A673 (cell line): ENCODE results near the gene TSHZ2. TPM values are rescaled to one million over a fixed set of nuclear protein-coding genes. Genes with fewer than 3 reads are reported as not detected.

Source experiments
- BruUV-seq: library from RNA; stranded (reverse); fragments of 400-500 nt; replicated peaks from 2 replicates; lab custom pipeline; 2021; lab: Mats Ljungman, UMichigan
- CTCF ChIA-PET: fragments of 300-600 bp; sonication (Branson Sonifier 250); formaldehyde crosslinking; loops from one replicate; lab custom pipeline; 2022; ENCODE audit warnings: antibody characterized with exemption; lab: Charles Lee
- POLR2A ChIA-PET: fragments of 300-600 bp; sonication (Branson Sonifier 250); formaldehyde crosslinking; loops from one replicate; lab custom pipeline; 2022; ENCODE audit warnings: antibody characterized with exemption; ENCODE audit not compliant: low non-redundant PET; lab: Charles Lee
- DNase-seq: peaks from one replicate; pipeline ENCODE4 v3.0.0-alpha.2; 2015; ENCODE audit warnings: low spot score
- H3K27ac ChIP-seq: fragments of 200-600 bp; sonication (generic); 2 replicates; pipeline ENCODE4 v1.5.1; 2016; ENCODE audit warnings: mixed run types, low read depth, mild to moderate bottlenecking, mixed read lengths, antibody characterized with exemption, low read length; ENCODE audit not compliant: poor library complexity, severe bottlenecking
- H3K27me3 ChIP-seq: fragments of 200-600 bp; sonication (generic); replicated peaks from 2 replicates; pipeline ENCODE4 v1.6.1; 2017; ENCODE audit warnings: mixed run types, low read depth, mild to moderate bottlenecking, mixed read lengths, antibody characterized with exemption, low read length; ENCODE audit not compliant: insufficient read depth, poor library complexity
- H3K36me3 ChIP-seq: fragments of 200-600 bp; sonication (generic); 2 replicates; pipeline ENCODE4 v1.6.1; 2016; ENCODE audit warnings: mixed run types, mild to moderate bottlenecking, mixed read lengths, antibody characterized with exemption, low read length; ENCODE audit not compliant: insufficient read depth, poor library complexity, severe bottlenecking
- H3K4me1 ChIP-seq: fragments of 200-600 bp; sonication (generic); 2 replicates; pipeline ENCODE4 v1.6.1; 2017; ENCODE audit warnings: mixed run types, mild to moderate bottlenecking, mixed read lengths, antibody characterized with exemption, low read length; ENCODE audit not compliant: insufficient read depth, poor library complexity, severe bottlenecking
- H3K4me3 ChIP-seq: fragments of 200-600 bp; sonication (generic); 2 replicates; pipeline ENCODE4 v1.5.1; 2016; ENCODE audit warnings: low read depth, mixed run types, mild to moderate bottlenecking, mixed read lengths, low read length; ENCODE audit not compliant: poor library complexity, severe bottlenecking
- H3K9me3 ChIP-seq: fragments of 200-600 bp; sonication (generic); 2 replicates; pipeline ENCODE4 v1.6.1; 2016; ENCODE audit warnings: mixed run types, low read depth, mild to moderate bottlenecking, mixed read lengths, antibody characterized with exemption, low read length; ENCODE audit not compliant: poor library complexity, severe bottlenecking
- EZH2 ChIP-seq: fragments of 200-600 bp; sonication (generic); IDR thresholded peaks from 2 replicates; pipeline ENCODE4 v1.6.1; 2017; ENCODE audit warnings: borderline replicate concordance, low read depth, mild to moderate bottlenecking, mixed read lengths, antibody characterized with exemption, low read length; ENCODE audit not compliant: poor library complexity, severe bottlenecking
- intact Hi-C: fragments of 100-400 bp; cut with micrococcal nuclease; formaldehyde crosslinking; loops from one replicate; pipeline ENCODE4 v1.10.0; 2022; ENCODE audit not compliant: unreplicated experiment
- total RNA-seq: library from RNA; stranded (reverse); gene quantifications from 2 replicates; pipeline ENCODE4 v1.2.3, GENCODE V29; 2021
- TF ChIP-seq, protein P1 (sequence below): fragments of 300-800, 200-600 bp; sonication (generic); conservative IDR thresholded peaks from 2 replicates; pipeline ENCODE4 v1.5.1; 2017; ENCODE audit warnings: low read depth, mild to moderate bottlenecking, antibody characterized with exemption, low read length, moderate library complexity, mixed read lengths

The TSHZ2 gene
- total RNA-seq, 1 experiment from 2014 or later: 4.1 TPM

DNA sequence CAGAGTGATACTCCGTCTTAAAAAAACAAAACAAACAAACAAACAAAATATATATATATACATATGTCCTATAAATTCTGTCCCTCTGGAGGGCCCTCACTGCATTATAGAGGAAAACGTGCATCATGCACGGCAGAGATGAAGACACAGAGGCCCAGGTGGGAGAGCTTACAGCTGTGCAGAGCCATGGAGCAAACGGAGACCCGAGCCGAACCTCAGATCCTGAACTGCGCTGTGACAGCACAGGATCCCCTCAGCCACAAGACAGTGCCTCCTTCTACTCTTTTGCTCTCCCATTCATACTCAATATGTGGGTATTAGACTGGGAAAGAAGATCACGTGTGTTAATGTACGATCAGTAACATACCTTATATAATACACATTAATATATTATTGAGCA, 539.9 kb downstream of the TSHZ2 start:
- TF ChIP-seq, protein P1, sequence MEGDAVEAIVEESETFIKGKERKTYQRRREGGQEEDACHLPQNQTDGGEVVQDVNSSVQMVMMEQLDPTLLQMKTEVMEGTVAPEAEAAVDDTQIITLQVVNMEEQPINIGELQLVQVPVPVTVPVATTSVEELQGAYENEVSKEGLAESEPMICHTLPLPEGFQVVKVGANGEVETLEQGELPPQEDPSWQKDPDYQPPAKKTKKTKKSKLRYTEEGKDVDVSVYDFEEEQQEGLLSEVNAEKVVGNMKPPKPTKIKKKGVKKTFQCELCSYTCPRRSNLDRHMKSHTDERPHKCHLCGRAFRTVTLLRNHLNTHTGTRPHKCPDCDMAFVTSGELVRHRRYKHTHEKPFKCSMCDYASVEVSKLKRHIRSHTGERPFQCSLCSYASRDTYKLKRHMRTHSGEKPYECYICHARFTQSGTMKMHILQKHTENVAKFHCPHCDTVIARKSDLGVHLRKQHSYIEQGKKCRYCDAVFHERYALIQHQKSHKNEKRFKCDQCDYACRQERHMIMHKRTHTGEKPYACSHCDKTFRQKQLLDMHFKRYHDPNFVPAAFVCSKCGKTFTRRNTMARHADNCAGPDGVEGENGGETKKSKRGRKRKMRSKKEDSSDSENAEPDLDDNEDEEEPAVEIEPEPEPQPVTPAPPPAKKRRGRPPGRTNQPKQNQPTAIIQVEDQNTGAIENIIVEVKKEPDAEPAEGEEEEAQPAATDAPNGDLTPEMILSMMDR: no peak
- no peak for TF ChIP-seq EZH2
- no peak for DNase-seq
- no TSS peak for BruUV-seq
- no peaks in the 10 kb centered on the region for H3K27me3 ChIP-seq
- H3K36me3 ChIP-seq: no peaks in the 10 kb centered on the region
- POLR2A ChIA-PET: no interaction called here
- no peaks in the 10 kb centered on the region for H3K9me3 ChIP-seq
- peaks cover 8% of the 10 kb centered on the region for H3K4me1 ChIP-seq
- H3K27ac ChIP-seq: no peak overlapping the region
- no peak overlapping the region for H3K4me3 ChIP-seq
- CTCF ChIA-PET: no interaction called here
- intact Hi-C loops: no loop called here

DNA sequence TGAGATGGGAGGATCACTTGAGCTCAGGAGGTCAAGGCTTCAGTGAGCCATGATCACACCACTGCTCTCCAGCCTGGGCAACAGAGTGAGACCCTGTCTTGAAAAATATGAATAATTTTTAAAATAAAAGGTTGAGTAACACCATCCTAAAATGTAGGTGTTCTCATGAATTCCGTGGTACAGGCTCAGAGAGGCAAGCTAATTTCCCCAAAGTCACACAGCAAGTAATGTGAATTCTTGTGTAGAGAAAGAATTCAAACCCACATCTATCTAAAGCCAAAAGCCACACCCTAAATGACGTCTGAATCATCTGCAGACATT, 541.0 kb downstream of the TSHZ2 start:
- ChIA-PET CTCF (no interaction called here), POLR2A (no interaction called here)
- H3K36me3 ChIP-seq: no peaks in the 10 kb centered on the region
- intact Hi-C loops: no loop called here
- H3K4me1 ChIP-seq: peaks cover 11% of the 10 kb centered on the region
- TF ChIP-seq, protein P1: no peak
- no peak for TF ChIP-seq EZH2
- H3K4me3 ChIP-seq: no peak overlapping the region
- H3K9me3 ChIP-seq: no peaks in the 10 kb centered on the region
- no TSS peak for BruUV-seq
- no peaks in the 10 kb centered on the region for H3K27me3 ChIP-seq
- no peak for DNase-seq
- H3K27ac ChIP-seq: no peak overlapping the region

DNA sequence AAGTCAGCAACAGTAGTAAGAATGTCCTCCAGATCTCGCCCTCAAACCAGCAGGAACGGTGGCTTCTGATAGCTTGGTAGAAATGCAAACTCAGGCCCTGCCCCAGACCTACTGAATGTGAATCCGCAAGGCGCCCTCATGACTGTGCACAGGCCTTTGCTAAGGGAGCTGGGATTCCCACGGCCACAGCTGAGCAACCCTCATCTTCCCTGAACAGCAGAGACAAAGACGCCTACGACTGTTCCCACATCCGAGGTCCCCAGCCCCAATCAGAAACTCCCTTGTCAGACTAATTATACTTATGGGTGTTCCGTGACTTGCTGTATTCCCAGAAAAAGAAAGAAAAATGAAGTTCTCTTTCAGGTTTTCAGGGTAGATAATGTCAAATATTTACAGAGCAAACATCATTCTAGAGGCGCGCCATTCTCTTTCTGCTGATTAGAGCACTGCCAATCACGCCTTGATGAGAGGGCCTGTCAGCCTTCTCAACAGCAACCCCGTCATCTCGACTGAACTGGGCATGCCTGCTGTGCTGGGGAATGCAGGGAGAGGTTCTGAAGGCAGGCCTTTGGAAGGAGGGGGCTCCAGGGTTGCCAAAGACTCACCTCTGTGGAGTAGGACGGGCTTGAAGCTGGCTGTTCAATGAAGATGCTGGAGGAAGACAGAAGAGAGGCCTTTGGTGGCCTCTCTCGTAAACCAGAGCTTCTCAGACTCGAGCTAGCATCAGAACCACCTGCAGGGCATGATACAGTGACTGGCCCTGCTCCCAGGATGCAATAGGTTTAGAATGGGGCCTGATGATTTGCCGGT, 541.5 kb downstream of the TSHZ2 start:
- TF ChIP-seq, protein P1: no peak
- TF ChIP-seq EZH2: no peak
- POLR2A ChIA-PET: no interaction called here
- Histone ChIP-seq H3K36me3 (no peaks in the 10 kb centered on the region), H3K9me3 (no peaks in the 10 kb centered on the region), H3K4me3 (no peak overlapping the region), H3K27ac (no peak overlapping the region), H3K4me1 (peaks cover 11% of the 10 kb centered on the region), H3K27me3 (no peaks in the 10 kb centered on the region)
- CTCF ChIA-PET: no interaction called here
- no peak for DNase-seq
- no TSS peak for BruUV-seq
- intact Hi-C loops: no loop called here
